SU-DHL-6 (cell line): ENCODE measurements around the gene KIFC1.

Source experiments
- EZH2phosphoT487 ChIP-seq: fragments of 200-600 bp; sonication (generic), shearing (Covaris generic); conservative IDR thresholded peaks from 2 replicates; pipeline ENCODE4 v1.6.1; 2018; ENCODE audit warnings: mild to moderate bottlenecking, antibody characterized with exemption, low read length, moderate library complexity, mixed read lengths
- TF ChIP-seq, protein P1 (sequence below): fragments of 200-600 bp; sonication (generic); IDR thresholded peaks from one replicate; pipeline ENCODE4 v1.5.1; 2017; ENCODE audit warnings: antibody characterized with exemption, mild to moderate bottlenecking, low read length, moderate library complexity; ENCODE audit not compliant: insufficient read depth, poor library complexity, severe bottlenecking

DNA sequence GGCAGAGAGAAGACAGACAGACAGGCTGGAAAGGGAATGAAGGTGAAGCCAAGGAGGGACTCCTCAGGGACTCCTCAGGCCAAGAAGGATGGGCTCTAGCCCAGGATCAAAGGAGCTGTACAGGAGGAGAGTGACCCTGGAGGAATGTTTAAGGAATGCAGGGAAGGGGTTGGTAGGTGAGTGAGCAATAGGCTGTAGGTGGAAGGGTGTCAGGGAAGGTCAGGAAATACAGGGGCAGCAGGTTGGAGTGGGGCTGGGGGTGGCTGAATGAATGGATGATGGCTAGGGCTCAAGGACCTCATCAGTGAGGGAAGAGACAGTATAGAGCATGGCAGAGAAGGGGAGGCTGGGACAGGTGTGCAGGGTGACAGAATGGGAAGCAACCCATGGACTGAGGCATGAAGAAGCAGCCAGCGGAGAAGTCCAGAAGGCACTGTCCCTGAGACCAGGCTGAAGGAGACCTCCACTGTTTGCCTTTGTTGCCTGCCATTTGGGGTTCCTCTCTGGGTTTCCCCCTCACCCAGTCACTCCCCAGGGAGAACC, 41.4 kb downstream of the KIFC1 start:
- TF ChIP-seq, protein P1, sequence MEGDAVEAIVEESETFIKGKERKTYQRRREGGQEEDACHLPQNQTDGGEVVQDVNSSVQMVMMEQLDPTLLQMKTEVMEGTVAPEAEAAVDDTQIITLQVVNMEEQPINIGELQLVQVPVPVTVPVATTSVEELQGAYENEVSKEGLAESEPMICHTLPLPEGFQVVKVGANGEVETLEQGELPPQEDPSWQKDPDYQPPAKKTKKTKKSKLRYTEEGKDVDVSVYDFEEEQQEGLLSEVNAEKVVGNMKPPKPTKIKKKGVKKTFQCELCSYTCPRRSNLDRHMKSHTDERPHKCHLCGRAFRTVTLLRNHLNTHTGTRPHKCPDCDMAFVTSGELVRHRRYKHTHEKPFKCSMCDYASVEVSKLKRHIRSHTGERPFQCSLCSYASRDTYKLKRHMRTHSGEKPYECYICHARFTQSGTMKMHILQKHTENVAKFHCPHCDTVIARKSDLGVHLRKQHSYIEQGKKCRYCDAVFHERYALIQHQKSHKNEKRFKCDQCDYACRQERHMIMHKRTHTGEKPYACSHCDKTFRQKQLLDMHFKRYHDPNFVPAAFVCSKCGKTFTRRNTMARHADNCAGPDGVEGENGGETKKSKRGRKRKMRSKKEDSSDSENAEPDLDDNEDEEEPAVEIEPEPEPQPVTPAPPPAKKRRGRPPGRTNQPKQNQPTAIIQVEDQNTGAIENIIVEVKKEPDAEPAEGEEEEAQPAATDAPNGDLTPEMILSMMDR: no peak
- TF ChIP-seq EZH2phosphoT487: no peak
